OCI-LY1 (cell line): ENCODE data around the gene SLX4IP.

ENCODE experiments used
- H2AFZ ChIP-seq: fragments of 200-600 bp; sonication (generic), shearing (Covaris generic); 2 replicates; pipeline ENCODE4 v1.6.0; 2014; ENCODE audit warnings: antibody characterized with exemption, mild to moderate bottlenecking, low read length
- H3F3A ChIP-seq: fragments of 200-600 bp; sonication (generic), shearing (Covaris generic); 2 replicates; pipeline ENCODE4 v1.6.0; 2014; ENCODE audit warnings: mild to moderate bottlenecking, antibody characterized with exemption, low read length, moderate library complexity; ENCODE audit not compliant: insufficient read depth
- H3K27ac ChIP-seq: fragments of 200-600 bp; sonication (generic); 2 replicates; pipeline ENCODE4 v1.5.1; 2014; ENCODE audit warnings: low read length, mixed run types, mild to moderate bottlenecking, low read depth; ENCODE audit not compliant: poor library complexity, severe bottlenecking
- H3K27me3 ChIP-seq: fragments of 200-600 bp; sonication (generic); 2 replicates; pipeline ENCODE4 v1.6.0; 2014; ENCODE audit warnings: antibody characterized with exemption, mild to moderate bottlenecking, low read length, moderate library complexity; ENCODE audit not compliant: insufficient read depth
- H3K36me3 ChIP-seq: fragments of 200-600 bp; sonication (generic); 2 replicates; pipeline ENCODE4 v1.6.1; 2014; ENCODE audit warnings: mild to moderate bottlenecking, antibody characterized with exemption, low read length, moderate library complexity, mixed read lengths; ENCODE audit not compliant: insufficient read depth
- H3K4me1 ChIP-seq: fragments of 200-600 bp; sonication (generic); 2 replicates; pipeline ENCODE4 v1.5.1; 2014; ENCODE audit warnings: mild to moderate bottlenecking, low read length, moderate library complexity; ENCODE audit not compliant: insufficient read depth, severe bottlenecking
- H3K4me2 ChIP-seq: fragments of 200-600 bp; sonication (generic), shearing (Covaris generic); 2 replicates; pipeline ENCODE4 v1.6.1; 2014; ENCODE audit warnings: low read length
- H3K4me3 ChIP-seq: fragments of 200-600 bp; sonication (generic); 2 replicates; pipeline ENCODE4 v1.5.1; 2014; ENCODE audit warnings: low read length, low read depth, mild to moderate bottlenecking, mixed read lengths; ENCODE audit not compliant: poor library complexity, severe bottlenecking
- H3K79me2 ChIP-seq: fragments of 200-600 bp; shearing (Covaris generic); 2 replicates; pipeline ENCODE4 v1.6.1; 2016; ENCODE audit warnings: mixed run types, low read length, mixed read lengths; ENCODE audit not compliant: insufficient read depth
- H3K9ac ChIP-seq: fragments of 200-600 bp; sonication (generic), shearing (Covaris generic); 2 replicates; pipeline ENCODE4 v1.6.1; 2014; ENCODE audit warnings: mild to moderate bottlenecking, low read length, mixed read lengths
- H3K9me2 ChIP-seq: fragments of 200-600 bp; sonication (generic), shearing (Covaris generic); 2 replicates; pipeline ENCODE4 v1.6.1; 2014; ENCODE audit warnings: low read depth, mild to moderate bottlenecking, low read length, mixed read lengths
- H3K9me3 ChIP-seq: fragments of 200-600 bp; shearing (Covaris generic); 2 replicates; pipeline ENCODE4 v1.6.1; 2014; ENCODE audit warnings: low read length, mixed read lengths
- H4K20me1 ChIP-seq: fragments of 200-600 bp; sonication (generic), shearing (Covaris generic); 2 replicates; pipeline ENCODE4 v1.6.0; 2016; ENCODE audit warnings: mild to moderate bottlenecking, low read length; ENCODE audit not compliant: insufficient read depth
- EZH2 ChIP-seq: fragments of 200-600 bp; sonication (generic), shearing (Covaris generic); IDR thresholded peaks from 2 replicates; pipeline ENCODE4 v1.8.0; 2017; ENCODE audit warnings: borderline replicate concordance, mixed run types, mild to moderate bottlenecking, antibody characterized with exemption, low read length, moderate library complexity, mixed read lengths
- TF ChIP-seq, protein P1 (sequence below): fragments of 200-600 bp; sonication (generic), shearing (Covaris generic); IDR thresholded peaks from 2 replicates; pipeline ENCODE4 v1.5.1; 2017; ENCODE audit warnings: mild to moderate bottlenecking, antibody characterized with exemption, low read length, moderate library complexity, mixed read lengths

Gene SLX4IP

GRCh38 chr20:10652660-10653261 is 217.7 kb downstream of the SLX4IP start:
- H3K4me1 ChIP-seq: no peaks in the 10 kb centered on the region
- no peaks in the 10 kb centered on the region for H3K79me2 ChIP-seq
- no peak overlapping the region for H3K4me2 ChIP-seq
- no peaks in the 10 kb centered on the region for H4K20me1 ChIP-seq
- H3F3A ChIP-seq: no peaks in the 10 kb centered on the region
- no peak overlapping the region for H3K9ac ChIP-seq
- TF ChIP-seq, protein P1, sequence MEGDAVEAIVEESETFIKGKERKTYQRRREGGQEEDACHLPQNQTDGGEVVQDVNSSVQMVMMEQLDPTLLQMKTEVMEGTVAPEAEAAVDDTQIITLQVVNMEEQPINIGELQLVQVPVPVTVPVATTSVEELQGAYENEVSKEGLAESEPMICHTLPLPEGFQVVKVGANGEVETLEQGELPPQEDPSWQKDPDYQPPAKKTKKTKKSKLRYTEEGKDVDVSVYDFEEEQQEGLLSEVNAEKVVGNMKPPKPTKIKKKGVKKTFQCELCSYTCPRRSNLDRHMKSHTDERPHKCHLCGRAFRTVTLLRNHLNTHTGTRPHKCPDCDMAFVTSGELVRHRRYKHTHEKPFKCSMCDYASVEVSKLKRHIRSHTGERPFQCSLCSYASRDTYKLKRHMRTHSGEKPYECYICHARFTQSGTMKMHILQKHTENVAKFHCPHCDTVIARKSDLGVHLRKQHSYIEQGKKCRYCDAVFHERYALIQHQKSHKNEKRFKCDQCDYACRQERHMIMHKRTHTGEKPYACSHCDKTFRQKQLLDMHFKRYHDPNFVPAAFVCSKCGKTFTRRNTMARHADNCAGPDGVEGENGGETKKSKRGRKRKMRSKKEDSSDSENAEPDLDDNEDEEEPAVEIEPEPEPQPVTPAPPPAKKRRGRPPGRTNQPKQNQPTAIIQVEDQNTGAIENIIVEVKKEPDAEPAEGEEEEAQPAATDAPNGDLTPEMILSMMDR: no peak
- TF ChIP-seq EZH2: no peak
- H3K9me3 ChIP-seq: no peaks in the 10 kb centered on the region
- H3K36me3 ChIP-seq: no peaks in the 10 kb centered on the region
- no peak overlapping the region for H3K27ac ChIP-seq
- no peaks in the 10 kb centered on the region for H3K9me2 ChIP-seq
- no peak overlapping the region for H2AFZ ChIP-seq
- H3K27me3 ChIP-seq: no peaks in the 10 kb centered on the region
- H3K4me3 ChIP-seq: no peak overlapping the region

DNA sequence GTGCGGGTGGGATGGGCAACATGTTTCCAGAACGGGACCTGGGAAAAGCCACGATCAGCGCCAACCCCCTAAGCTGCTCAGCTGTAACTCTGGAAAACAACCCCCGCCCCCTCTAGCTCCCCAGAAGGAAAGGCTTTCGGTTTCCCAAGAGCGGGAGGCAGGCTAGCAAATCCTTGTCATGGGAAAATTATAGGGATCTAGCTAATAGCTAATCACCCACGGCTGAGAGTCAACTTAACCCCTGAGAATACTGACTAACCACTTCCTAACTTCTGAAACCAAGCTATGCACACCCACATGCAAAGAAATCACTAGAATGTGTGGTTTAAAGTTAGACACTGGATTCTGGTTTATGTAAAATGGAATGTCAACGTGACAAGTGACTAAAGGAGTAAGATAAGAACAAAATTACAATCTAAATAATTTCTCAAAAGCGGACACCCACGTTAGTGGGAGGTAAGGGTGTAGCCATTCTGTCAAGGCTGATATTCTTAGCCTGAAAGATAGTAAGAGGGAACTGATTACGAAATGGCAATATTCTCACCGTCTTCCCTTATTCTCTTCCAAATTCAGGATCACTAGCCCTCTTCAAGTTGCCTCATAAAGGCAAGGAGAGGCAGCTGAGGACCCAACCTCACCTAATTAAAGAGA is 218.6 kb downstream of the SLX4IP start:
- Histone ChIP-seq H3K27ac (no peak overlapping the region), H3K4me2 (no peak overlapping the region), H4K20me1 (no peaks in the 10 kb centered on the region)

GRCh38 chr20:10654250-10654610 is 219.1 kb downstream of the SLX4IP start:
- H3K36me3 ChIP-seq: no peaks in the 10 kb centered on the region
- H3K4me3 ChIP-seq: no peak overlapping the region
- no peaks in the 10 kb centered on the region for H3K9me2 ChIP-seq
- TF ChIP-seq, protein P1: no peak
- no peak for TF ChIP-seq EZH2
- no peaks in the 10 kb centered on the region for H3F3A ChIP-seq
- H3K27ac ChIP-seq: no peak overlapping the region
- H3K4me1 ChIP-seq: no peaks in the 10 kb centered on the region
- no peaks in the 10 kb centered on the region for H3K27me3 ChIP-seq
- no peak overlapping the region for H2AFZ ChIP-seq
- H3K9ac ChIP-seq: no peak overlapping the region
- H3K9me3 ChIP-seq: no peaks in the 10 kb centered on the region
- no peaks in the 10 kb centered on the region for H4K20me1 ChIP-seq
- no peaks in the 10 kb centered on the region for H3K79me2 ChIP-seq
- no peak overlapping the region for H3K4me2 ChIP-seq

More for the DNA sequence above, 218.6 kb downstream of the SLX4IP start:
- H2AFZ ChIP-seq: no peak overlapping the region
- H3K4me1 ChIP-seq: no peaks in the 10 kb centered on the region
- H3F3A ChIP-seq: no peaks in the 10 kb centered on the region
- H3K36me3 ChIP-seq: no peaks in the 10 kb centered on the region
- no peak overlapping the region for H3K4me3 ChIP-seq
- H3K9ac ChIP-seq: no peak overlapping the region
- TF ChIP-seq, protein P1: no peak
- no peak for TF ChIP-seq EZH2
- no peaks in the 10 kb centered on the region for H3K9me2 ChIP-seq
- H3K79me2 ChIP-seq: no peaks in the 10 kb centered on the region
- no peaks in the 10 kb centered on the region for H3K27me3 ChIP-seq
- H3K9me3 ChIP-seq: no peaks in the 10 kb centered on the region
